WTC11 (cell line): ENCODE data around the gene TIMM50.

Source experiments
- CTCF ChIP-seq: fragments of 200-600 bp; IDR thresholded peaks from 2 replicates; pipeline ENCODE4 v1.8.0; 2022; ENCODE audit warnings: antibody characterized with exemption
- ETV6 ChIP-seq: sonication (generic); formaldehyde crosslinking; IDR thresholded peaks from 2 replicates; pipeline ENCODE4 v1.8.1; 2022; ENCODE audit warnings: mild to moderate bottlenecking, missing genetic modification reagents
- NR2C2 ChIP-seq: sonication (generic); formaldehyde crosslinking; IDR thresholded peaks from 2 replicates; pipeline ENCODE4 v1.8.0; 2022; ENCODE audit warnings: mild to moderate bottlenecking, missing genetic modification reagents
- RORB ChIP-seq: fragments of 250-450 bp; sonication (Bioruptor Pico); IDR thresholded peaks from 2 replicates; pipeline ENCODE4 v1.9.0; 2021; ENCODE audit warnings: mild to moderate bottlenecking
- TEAD1 ChIP-seq: sonication (generic); formaldehyde crosslinking; IDR thresholded peaks from 2 replicates; pipeline ENCODE4 v1.8.0; 2022; ENCODE audit warnings: mild to moderate bottlenecking, missing genetic modification reagents
- TP53 ChIP-seq: sonication (generic); formaldehyde crosslinking; IDR thresholded peaks from 2 replicates; pipeline ENCODE4 v1.8.1; 2023; ENCODE audit warnings: mild to moderate bottlenecking, missing genetic modification reagents
- TF ChIP-seq, protein P1 (sequence below): sonication (generic); formaldehyde crosslinking; IDR thresholded peaks from 2 replicates; pipeline ENCODE4 v1.8.0; 2022; ENCODE audit warnings: missing genetic modification reagents

- TF ChIP-seq TP53 (CRISPR knock-in tag) (no peak), ETV6 (no peak), CTCF (no peak), TEAD1 (CRISPR knock-in tag) (no peak), NR2C2 (CRISPR knock-in tag) (no peak), RORB (CRISPR knock-in tag) (no peak)
- TF ChIP-seq, protein P1, sequence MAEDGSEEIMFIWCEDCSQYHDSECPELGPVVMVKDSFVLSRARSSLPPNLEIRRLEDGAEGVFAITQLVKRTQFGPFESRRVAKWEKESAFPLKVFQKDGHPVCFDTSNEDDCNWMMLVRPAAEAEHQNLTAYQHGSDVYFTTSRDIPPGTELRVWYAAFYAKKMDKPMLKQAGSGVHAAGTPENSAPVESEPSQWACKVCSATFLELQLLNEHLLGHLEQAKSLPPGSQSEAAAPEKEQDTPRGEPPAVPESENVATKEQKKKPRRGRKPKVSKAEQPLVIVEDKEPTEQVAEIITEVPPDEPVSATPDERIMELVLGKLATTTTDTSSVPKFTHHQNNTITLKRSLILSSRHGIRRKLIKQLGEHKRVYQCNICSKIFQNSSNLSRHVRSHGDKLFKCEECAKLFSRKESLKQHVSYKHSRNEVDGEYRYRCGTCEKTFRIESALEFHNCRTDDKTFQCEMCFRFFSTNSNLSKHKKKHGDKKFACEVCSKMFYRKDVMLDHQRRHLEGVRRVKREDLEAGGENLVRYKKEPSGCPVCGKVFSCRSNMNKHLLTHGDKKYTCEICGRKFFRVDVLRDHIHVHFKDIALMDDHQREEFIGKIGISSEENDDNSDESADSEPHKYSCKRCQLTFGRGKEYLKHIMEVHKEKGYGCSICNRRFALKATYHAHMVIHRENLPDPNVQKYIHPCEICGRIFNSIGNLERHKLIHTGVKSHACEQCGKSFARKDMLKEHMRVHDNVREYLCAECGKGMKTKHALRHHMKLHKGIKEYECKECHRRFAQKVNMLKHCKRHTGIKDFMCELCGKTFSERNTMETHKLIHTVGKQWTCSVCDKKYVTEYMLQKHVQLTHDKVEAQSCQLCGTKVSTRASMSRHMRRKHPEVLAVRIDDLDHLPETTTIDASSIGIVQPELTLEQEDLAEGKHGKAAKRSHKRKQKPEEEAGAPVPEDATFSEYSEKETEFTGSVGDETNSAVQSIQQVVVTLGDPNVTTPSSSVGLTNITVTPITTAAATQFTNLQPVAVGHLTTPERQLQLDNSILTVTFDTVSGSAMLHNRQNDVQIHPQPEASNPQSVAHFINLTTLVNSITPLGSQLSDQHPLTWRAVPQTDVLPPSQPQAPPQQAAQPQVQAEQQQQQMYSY: no peak
Measured at GRCh38 chr19:39520541-39521484, 40.2 kb downstream of the TIMM50 start.
